Epithelial cell of esophagus (primary cell): Measurements from ENCODE around the gene PTPRM.

Experiments used
- DNase-seq: peaks from one replicate; pipeline ENCODE4 v3.0.0; 2010; ENCODE audit warnings: low read depth
- H3K4me3 ChIP-seq: 2 replicates; pipeline ENCODE4 v1.5.1; 2011; ENCODE audit warnings: mild to moderate bottlenecking, low read length, control low read depth
- TF ChIP-seq, protein P1 (sequence below): IDR thresholded peaks from 2 replicates; pipeline ENCODE4 v1.5.1; 2011; ENCODE audit warnings: low read depth, mild to moderate bottlenecking, low read length, control low read depth, inconsistent platforms; ENCODE audit not compliant: insufficient read depth; ENCODE audit errors: missing control alignments

PTPRM gene

DNA sequence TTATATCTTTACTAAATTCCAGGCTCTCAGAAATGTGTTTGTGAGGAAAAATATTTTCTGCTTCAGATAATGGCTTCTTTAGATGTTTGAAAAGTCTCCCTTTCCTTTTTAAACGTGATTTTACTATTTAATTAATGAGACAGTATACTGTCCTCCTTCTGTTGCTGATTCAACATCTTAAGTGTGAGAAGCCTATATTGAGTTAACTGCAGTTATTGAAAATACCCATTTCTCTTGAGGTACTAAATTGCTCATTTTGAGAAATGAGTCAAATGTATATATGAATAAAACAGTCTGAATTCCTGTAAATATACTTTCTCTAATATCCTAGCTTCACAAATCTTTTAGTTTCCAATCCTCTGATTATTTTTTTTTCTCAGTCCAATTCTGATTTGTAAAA, 470.2 kb downstream of the PTPRM start:
- TF ChIP-seq, protein P1, sequence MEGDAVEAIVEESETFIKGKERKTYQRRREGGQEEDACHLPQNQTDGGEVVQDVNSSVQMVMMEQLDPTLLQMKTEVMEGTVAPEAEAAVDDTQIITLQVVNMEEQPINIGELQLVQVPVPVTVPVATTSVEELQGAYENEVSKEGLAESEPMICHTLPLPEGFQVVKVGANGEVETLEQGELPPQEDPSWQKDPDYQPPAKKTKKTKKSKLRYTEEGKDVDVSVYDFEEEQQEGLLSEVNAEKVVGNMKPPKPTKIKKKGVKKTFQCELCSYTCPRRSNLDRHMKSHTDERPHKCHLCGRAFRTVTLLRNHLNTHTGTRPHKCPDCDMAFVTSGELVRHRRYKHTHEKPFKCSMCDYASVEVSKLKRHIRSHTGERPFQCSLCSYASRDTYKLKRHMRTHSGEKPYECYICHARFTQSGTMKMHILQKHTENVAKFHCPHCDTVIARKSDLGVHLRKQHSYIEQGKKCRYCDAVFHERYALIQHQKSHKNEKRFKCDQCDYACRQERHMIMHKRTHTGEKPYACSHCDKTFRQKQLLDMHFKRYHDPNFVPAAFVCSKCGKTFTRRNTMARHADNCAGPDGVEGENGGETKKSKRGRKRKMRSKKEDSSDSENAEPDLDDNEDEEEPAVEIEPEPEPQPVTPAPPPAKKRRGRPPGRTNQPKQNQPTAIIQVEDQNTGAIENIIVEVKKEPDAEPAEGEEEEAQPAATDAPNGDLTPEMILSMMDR, result no peak
- H3K4me3 ChIP-seq, result no peak overlapping the region
- DNase-seq, result no peak

DNA sequence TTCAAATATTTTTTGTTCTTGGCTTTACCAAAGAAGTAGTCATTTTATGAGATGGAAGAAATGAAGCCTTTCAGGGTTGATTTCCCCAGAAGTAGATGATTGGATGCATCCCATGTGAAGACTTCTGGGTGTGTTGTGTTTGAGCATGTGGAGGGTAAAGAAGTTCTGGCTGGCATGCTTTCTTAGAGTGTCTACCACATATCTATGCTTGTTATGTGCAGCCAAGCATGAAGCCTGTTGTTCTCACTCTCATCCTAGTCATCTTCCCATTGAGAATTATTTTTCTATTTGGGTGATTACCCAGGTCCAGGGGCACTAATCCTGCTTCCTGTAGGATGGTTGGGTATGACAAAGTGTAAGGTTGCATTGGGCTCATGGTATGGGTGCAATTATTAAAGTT, 472.9 kb downstream of the PTPRM start:
- TF ChIP-seq, protein P1, result no peak
- DNase-seq, result no peak
- H3K4me3 ChIP-seq, result no peak overlapping the region

DNA sequence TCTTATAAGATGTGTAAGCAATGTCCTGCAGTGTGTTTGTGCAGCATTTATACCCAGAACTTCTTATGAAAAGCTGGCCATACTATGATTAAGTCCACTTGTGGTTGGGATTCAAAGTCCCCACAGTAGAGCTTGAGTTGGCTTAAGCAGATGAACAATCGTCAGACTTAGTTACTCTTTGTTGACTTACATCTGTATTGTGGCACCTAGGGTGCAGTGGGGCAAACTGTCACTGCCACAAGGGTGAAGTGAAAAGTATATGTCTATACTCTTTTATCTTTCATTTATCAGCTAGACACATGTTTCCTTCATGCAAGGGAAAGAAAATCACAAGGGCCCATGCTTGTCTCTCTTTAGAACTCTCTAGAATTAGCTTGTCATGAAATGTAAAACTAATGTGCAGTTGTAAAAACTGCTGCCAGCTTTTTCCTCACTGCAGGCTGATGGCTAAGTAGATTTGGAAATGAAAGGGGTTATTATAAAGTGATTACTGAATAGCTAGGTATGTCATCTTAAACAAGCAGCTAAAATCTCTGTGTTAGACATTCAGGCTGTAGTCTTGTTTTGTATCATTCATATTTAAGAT, 474.5 kb downstream of the PTPRM start:
- no peak overlapping the region for H3K4me3 ChIP-seq
- DNase-seq, result no peak
- TF ChIP-seq, protein P1, result no peak

DNA sequence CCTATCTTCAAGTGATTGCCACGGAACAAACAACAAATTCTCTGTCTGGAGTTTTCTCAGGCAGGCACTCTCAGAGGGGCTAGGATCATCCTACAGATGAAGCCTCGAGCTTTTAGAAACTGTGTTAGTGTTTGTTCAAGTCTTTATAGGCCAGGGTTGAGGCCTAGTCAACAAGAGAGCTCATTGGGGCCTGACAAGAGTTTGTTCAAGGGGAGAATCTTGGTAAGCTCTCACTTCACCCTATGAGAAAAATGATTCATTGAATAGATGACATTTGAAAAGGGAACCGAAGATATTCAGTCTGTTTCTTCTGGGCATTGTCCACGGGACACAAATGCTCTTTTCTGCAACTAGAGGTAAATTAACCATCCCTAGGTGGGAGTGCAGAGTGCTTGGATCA, 476.9 kb downstream of the PTPRM start:
- no peak overlapping the region for H3K4me3 ChIP-seq
- TF ChIP-seq, protein P1, result no peak
- DNase-seq, result no peak

GRCh38 chr18:8045160-8045883, 478.2 kb downstream of the PTPRM start:
- no peak for DNase-seq
- TF ChIP-seq, protein P1, result no peak
- H3K4me3 ChIP-seq, result no peak overlapping the region

DNA sequence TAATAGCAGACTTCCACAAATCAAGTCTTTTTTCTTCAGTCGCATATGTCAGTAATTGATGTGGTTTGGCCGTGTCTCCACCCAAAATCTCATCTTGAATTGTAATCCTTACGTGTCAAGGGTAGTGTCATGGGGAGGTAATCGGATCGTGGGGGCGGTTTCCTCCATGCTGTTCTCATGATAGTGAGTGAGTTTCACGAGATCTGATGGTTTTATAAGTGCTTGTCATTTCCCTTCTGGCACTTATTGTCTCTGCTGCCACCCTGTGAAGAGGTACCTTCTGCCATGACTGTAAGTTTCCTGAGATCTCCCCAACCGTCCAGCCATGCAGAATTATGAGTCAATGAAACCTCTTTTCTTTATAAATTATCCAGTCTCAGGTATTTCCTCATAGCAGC, 478.8 kb downstream of the PTPRM start:
- H3K4me3 ChIP-seq, result no peak overlapping the region
- peak; percentile 10 for DNase-seq
- TF ChIP-seq, protein P1, result no peak

GRCh38 chr18:8046441-8046840, 479.3 kb downstream of the PTPRM start:
- H3K4me3 ChIP-seq, result no peak overlapping the region
- TF ChIP-seq, protein P1, result no peak
- DNase-seq, result no peak
